ENCODE data around the gene C5orf47.

Gene C5orf47

GRCh38 chr5:174044466-174045254, 55.7 kb downstream of the C5orf47 start:
- no peak for DNase-seq (ENCODE audit: low read depth)

GRCh38 chr5:174045470-174046025, 56.6 kb downstream of the C5orf47 start, which contains the start of gene NSG2:
Gene NSG2, plus strand, starts transcription at chr5:174045706. Its CDS starts 1,050 bp downstream, at chr5:174046756.
- DNase-seq (ENCODE audit: low read depth): peak; percentile 2

- no peak for DNase-seq (ENCODE audit: low read depth)
Observed at GRCh38 chr5:174046558-174046957, 57.6 kb downstream of the C5orf47 start.

GRCh38 chr5:174047472-174048099, 58.6 kb downstream of the C5orf47 start:
- DNase-seq (ENCODE audit: low read depth): no peak

GRCh38 chr5:174052636-174053035, 63.7 kb downstream of the C5orf47 start:
- no peak for DNase-seq (ENCODE audit: low read depth)

- no peak for DNase-seq (ENCODE audit: low read depth)
Observed at GRCh38 chr5:174053905-174054304, 64.9 kb downstream of the C5orf47 start.
